HG02852 (cell line): Measurements from ENCODE around the gene SP6.

Experiments used
- ATAC-seq: cut with Tn5 transposase; IDR thresholded peaks from one replicate; pipeline ENCODE4 v1.9.1; 2021; ENCODE audit warnings: mild to moderate bottlenecking, moderate library complexity; ENCODE audit not compliant: unreplicated experiment

Gene SP6

DNA sequence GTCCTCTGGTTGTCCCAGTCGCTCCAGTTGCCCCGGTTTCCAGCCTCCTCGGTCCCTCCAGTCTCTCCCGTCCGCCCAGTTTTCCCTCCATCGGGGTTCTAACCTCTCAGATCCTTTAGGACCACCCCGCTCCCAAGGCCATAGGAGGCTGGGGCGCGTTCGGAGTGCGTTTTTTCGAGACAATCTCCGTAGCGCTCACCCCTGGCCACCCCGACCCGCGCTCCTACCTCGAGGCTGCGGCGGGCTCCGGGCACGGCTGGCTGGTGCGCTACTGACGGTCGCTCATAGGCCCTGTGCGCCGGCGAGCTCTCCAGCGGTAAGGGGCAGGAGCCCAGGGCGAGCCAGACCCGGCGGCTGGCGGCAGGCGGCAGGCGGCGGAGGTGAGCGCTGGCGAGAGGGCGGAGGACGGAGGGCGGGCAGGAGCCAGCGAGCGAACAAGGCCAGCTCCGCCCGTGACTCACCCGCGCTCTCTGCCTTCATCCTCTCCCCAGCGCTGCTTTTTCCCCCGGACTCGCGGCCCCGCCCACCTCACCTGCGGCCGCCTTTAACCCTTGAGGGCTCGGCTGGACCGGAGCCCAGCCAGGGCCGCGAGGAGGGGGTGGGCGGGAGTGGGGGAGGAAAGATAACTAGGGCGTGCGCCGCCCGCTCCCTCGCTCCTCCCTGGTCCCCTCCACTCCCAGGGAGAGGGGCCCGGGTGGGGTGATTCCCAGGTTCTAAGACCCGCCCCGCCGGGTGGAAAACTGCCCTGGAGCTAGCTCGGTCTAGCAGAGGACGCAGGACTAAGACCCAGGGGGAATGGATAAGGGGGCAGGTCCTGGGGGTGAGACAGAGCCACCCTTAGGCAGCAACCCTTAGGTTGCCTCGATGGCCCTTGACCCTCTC is at the start of gene SP6:
Gene SP6 (minus strand): TSS at position 472 of the 882 bp plus-strand sequence. CDS start 2,734 bp downstream, outside the sequence.
- no peak for ATAC-seq

DNA sequence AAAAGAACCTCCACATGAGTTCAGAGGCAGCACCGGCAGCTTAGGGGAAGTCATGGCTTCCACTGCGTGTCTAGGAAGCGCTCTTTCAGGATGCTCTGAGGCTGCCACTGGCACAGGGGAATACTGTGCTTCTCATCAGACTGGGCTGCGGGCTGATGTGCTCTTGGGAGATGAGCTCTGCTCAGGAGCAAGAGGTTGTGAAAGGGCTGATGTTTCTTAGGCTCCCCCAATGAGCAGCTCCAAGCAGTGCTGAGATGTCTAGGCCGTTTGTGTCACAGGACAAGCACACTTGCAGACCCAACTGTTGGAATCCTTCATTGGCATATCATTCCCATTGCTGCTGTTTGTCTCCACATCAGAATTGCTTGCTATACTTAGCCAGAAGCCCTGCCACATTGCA is 48.7 kb upstream of the SP6 start:
- no peak for ATAC-seq

- ATAC-seq = no peak
These were observed 47.3 kb upstream of the SP6 start for GRCh38 chr17:47898241-47898640.

- no peak for ATAC-seq
These were observed 46.6 kb upstream of the SP6 start for GRCh38 chr17:47897561-47897960.

DNA sequence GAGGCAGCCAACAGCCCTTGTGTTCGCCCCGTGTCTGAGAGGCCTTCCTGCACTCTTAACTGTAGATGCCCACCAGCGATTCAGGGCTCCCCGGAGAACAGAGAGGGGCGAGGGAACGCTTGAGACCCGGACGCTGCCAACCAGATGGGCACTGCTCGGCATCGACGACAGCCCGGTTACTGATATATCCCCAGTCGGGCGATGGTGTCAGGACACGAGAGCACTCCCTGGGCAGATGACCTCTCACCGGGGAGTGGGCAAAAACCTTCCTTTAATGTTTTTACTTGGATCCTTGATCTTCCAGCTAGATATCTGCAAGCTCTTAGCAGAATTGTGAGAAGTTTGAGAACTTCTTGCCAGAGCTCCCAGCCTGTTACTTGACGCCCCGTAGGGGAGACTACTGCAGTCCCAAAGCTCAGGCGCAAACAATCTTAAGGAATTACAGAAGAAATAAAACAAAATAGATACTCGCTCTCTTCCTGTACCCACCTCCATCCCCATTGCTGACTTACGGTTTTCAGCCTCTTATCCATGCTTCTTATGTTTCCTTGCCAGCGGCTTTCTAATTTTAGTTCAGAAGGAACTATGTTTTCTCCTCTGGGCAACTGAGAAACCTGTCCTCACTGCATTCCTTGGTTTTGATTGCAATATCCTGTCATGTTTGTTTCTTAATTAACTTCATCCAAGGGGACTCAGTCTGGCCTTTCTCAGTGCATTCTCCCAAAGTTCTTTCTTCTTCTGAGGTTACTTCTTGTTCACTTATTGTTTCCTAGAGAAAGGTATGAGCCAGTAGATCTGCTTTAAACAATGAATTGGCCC is 45.9 kb upstream of the SP6 start:
- ATAC-seq = no peak

GRCh38 chr17:47895856-47896671 is 45.1 kb upstream of the SP6 start, which contains the start of gene SP2:
TSS of gene SP2 (plus strand) at chr17:47896236. CDS start at chr17:47896287, 51 bp downstream.
- peak; percentile 88 for ATAC-seq

DNA sequence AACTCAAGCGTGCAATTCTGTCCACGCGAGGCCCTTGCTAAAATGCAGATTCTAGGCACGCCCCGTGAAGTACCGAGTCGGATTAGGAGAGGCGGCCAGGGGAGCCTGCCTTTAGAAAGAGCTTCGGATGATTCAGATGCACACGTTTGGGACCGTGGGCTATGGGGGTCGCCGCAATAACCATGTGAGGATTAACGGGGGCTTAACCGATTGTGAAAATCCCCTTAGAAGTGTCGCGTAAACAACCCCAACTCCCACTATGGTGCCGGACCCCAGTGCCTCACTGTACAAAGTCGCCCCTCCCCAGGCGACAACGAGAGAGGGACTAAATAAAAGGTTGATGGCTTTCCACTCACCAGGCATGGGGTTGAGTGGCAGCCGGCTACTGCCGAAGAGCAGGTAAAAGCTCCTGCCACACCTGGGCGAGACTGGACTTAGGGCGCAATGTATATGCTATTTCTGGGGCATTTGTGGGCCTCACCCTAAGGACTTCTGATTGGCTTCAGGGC is 44.4 kb upstream of the SP6 start:
- ATAC-seq = no peak

DNA sequence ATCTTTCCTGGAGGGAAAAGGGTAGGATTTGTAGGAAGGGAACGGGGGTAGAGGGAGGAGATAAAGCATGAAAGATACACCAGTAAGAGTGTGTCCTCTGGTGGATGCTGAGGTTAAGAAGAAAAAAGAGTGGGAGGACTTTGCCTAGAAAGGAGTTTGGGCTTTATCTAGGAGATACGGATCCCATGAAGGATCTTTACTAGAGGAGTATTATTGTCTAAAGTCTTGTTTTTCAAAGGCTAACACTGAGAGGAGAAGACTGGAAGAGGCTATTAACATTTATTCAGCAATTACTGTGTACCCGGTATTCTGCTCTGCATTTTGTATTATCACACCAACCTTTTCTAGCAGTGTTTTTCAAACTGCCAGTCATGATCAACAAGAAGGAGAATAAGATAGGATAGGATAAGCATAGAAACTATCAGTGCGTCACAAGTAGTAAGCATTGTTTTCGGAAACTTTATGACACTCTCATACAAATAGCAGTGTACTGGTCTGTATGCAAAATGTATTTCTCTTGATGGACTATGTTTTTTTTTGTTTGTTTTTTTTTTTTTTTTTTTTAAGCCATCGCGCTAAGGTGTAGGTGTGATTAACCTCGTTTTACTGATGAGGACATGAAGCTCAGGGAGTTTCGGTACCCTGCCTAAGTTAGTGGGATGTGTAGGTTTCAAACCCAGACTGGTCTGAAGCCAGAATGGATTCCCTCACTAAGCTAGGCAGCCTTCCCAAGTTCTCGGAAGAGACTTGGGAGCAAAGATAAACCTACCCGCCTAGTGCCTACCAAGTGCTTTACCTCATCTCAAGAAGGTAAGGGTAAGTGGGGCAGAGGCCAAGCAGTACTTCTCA is 43.8 kb upstream of the SP6 start:
- no peak for ATAC-seq

- ATAC-seq = no peak
These were observed 40.7 kb upstream of the SP6 start for GRCh38 chr17:47891545-47892088.

GRCh38 chr17:47889734-47890529 is 39.0 kb upstream of the SP6 start:
- ATAC-seq = peak; percentile 68

DNA sequence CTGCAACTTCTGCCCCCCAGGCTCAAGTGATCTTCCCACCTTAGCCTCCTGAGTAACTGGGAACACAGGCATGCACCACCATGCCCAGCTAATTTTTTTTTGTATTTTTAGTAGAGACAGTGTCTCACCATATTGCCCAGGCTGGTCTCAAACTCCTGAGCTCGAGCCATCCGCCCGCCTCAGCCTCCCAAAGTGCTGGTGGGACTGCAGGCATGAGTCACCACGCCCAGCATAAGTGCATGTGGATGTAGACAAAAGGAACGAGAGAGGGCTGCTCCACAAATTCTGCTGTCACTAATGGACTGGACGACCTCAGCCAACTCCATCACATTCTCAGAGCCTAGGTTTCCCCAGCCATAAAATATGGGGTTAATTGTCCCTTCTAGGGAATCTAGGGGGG is 37.3 kb upstream of the SP6 start:
- no peak for ATAC-seq

- no peak for ATAC-seq
These were observed 34.2 kb upstream of the SP6 start for GRCh38 chr17:47884905-47885730.

- no peak for ATAC-seq
These were observed 33.4 kb upstream of the SP6 start for GRCh38 chr17:47884427-47884740.

- no peak for ATAC-seq
These were observed 32.8 kb upstream of the SP6 start for GRCh38 chr17:47883589-47884426.

GRCh38 chr17:47882695-47883588 is 32.0 kb upstream of the SP6 start:
- no peak for ATAC-seq

DNA sequence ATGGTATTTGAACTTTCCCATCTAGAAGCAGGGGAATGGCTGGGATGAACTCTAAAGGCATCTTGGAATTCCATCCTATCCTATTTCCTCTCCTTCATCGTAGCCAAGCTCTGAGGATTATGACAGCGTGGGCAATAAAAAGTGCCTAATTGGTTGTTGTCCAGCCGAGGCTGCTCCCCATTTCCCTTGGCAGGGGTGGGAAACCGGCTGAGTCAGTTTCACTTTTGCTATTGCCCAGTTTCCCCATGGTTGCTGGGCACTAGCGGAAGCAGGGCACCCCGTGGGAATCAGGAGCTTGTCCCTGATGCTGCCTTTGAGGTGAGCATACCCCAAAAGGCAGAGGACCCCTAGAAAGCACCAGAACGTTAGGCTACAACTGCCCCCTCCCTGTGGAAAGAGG is 31.3 kb upstream of the SP6 start:
- no peak for ATAC-seq
